B cell (primary cell): ENCODE results near the gene ARIH2. TPM values are rescaled to one million over a fixed set of nuclear protein-coding genes. Genes with fewer than 3 reads are reported as not detected.

Experiments used
- ATAC-seq: fragments of 200-7000 bp; cut with Tn5 transposase; one replicate; pipeline ENCODE4 v1.10.0; 2021; ENCODE audit warnings: low read depth, mild to moderate bottlenecking, moderate number of reproducible peaks, moderate library complexity
- CTCF ChIA-PET: fragments of 350-600 bp; sonication (Branson Sonifier 250); formaldehyde crosslinking; loops from one replicate; lab custom pipeline; 2021; ENCODE audit warnings: antibody characterized with exemption, inconsistent platforms; lab: Charles Lee
- POLR2A ChIA-PET: fragments of 350-600 bp; sonication (Branson Sonifier 250); formaldehyde crosslinking; loops from one replicate; lab custom pipeline; 2021; ENCODE audit warnings: antibody characterized with exemption; lab: Charles Lee
- DNase-seq: peaks from one replicate; pipeline ENCODE4 v3.0.0; 2013
- H2AFZ ChIP-seq: 2 replicates; pipeline ENCODE4 v1.6.1; 2012; ENCODE audit warnings: mild to moderate bottlenecking, low read depth, low read length; ENCODE audit not compliant: insufficient read depth, poor library complexity, severe bottlenecking
- H3K27ac ChIP-seq, 2 donors: 1 replicate in 1 of 2; 2 replicates in 1 of 2; pipeline ENCODE4 v1.5.1; 2012 to 2013; ENCODE audit warnings: low read length in 2 of 2, mild to moderate bottlenecking in 2 of 2, moderate library complexity in 1 of 2
- H3K27me3 ChIP-seq, 4 experiments: fragments of 200-600 bp in 1 of 4; sonication (generic) in 1 of 4; replicated peaks in 1 of 4; 1 replicate in 2 of 4; 2 replicates in 2 of 4; pipeline versions ENCODE4 v1.6.1 to v1.7.0; 2013 to 2016; ENCODE audit warnings: low read length in 3 of 4, mild to moderate bottlenecking in 2 of 4, mixed read lengths in 1 of 4, moderate library complexity in 1 of 4; ENCODE audit not compliant: insufficient read depth in 4 of 4, control insufficient read depth in 3 of 4; ENCODE audit errors: control extremely low read depth in 1 of 4
- H3K36me3 ChIP-seq, 2 experiments: replicated peaks in 1 of 2; 1 replicate in 1 of 2; 2 replicates in 1 of 2; pipeline versions ENCODE4 v1.6.1 to v1.7.1; 2013; ENCODE audit warnings: low read length in 1 of 2; ENCODE audit not compliant: insufficient read depth in 2 of 2, control insufficient read depth in 1 of 2; ENCODE audit errors: control extremely low read depth in 1 of 2, extremely low read depth in 1 of 2
- H3K4me1 ChIP-seq, 2 donors: fragments of 200-600 bp in 1 of 2; sonication (generic) in 1 of 2; 1 replicate in 1 of 2; 2 replicates in 1 of 2; pipeline versions ENCODE4 v1.5.1 to v1.6.1; 2013 to 2017; ENCODE audit warnings: low read length in 2 of 2; ENCODE audit not compliant: control insufficient read depth in 2 of 2, insufficient read depth in 2 of 2
- H3K4me2 ChIP-seq: replicated peaks from 2 replicates; pipeline ENCODE3; 2012; ENCODE audit warnings: mild to moderate bottlenecking, low read depth, low read length; ENCODE audit not compliant: poor library complexity, severe bottlenecking
- H3K4me3 ChIP-seq, 5 experiments: fragments of 200-600 bp in 1 of 5; sonication (generic) in 1 of 5; 1 replicate in 3 of 5; 2 replicates in 2 of 5; pipeline versions ENCODE4 v1.5.1 to v1.7.0; 2011 to 2016; ENCODE audit warnings: low read length in 4 of 5, mild to moderate bottlenecking in 4 of 5, low read depth in 2 of 5, control low read depth in 1 of 5, moderate library complexity in 1 of 5; ENCODE audit not compliant: insufficient read depth in 1 of 5; ENCODE audit errors: control extremely low read depth in 1 of 5, extremely low read depth in 1 of 5
- H3K79me2 ChIP-seq: fragments of 200-600 bp; sonication (generic); one replicate; pipeline ENCODE4 v1.6.0; 2016; ENCODE audit warnings: low read length; ENCODE audit not compliant: control insufficient read depth, insufficient read depth
- H3K9ac ChIP-seq: fragments of 200-600 bp; sonication (generic); 2 replicates; pipeline ENCODE4 v1.6.1; 2017; ENCODE audit warnings: mild to moderate bottlenecking, low read length, moderate library complexity
- H3K9me3 ChIP-seq, 3 donors: one replicate each; pipeline versions ENCODE4 v1.6.1 to v1.7.1; 2013; ENCODE audit warnings: low read length in 2 of 3; ENCODE audit not compliant: control insufficient read depth in 2 of 3, insufficient read depth in 1 of 3; ENCODE audit errors: control extremely low read depth in 1 of 3
- H4K20me1 ChIP-seq: 2 replicates; pipeline ENCODE4 v1.6.0; 2012; ENCODE audit warnings: mild to moderate bottlenecking, low read length; ENCODE audit not compliant: insufficient read depth, control insufficient read depth, poor library complexity, severe bottlenecking
- H3K27ac Mint-ChIP-seq: one replicate; pipeline ENCODE4 v1.8.0; 2021; ENCODE audit warnings: mixed read lengths
- H3K27me3 Mint-ChIP-seq: one replicate; pipeline ENCODE4 v1.8.0; 2021; ENCODE audit warnings: mixed read lengths
- H3K4me1 Mint-ChIP-seq: one replicate; pipeline ENCODE4 v1.8.0; 2021; ENCODE audit warnings: mixed read lengths
- H3K4me3 Mint-ChIP-seq: one replicate; pipeline ENCODE4 v1.8.0; 2021; ENCODE audit warnings: mixed read lengths
- H3K9me3 Mint-ChIP-seq: one replicate; pipeline ENCODE4 v1.8.0; 2022; ENCODE audit warnings: mixed read lengths; ENCODE audit not compliant: insufficient read depth
- CTCF ChIP-seq: fragments of 200-600 bp; IDR thresholded peaks from one replicate; pipeline ENCODE4 v1.8.0; 2022; ENCODE audit warnings: antibody characterized with exemption, mild to moderate bottlenecking
- EZH2 ChIP-seq: IDR thresholded peaks from 2 replicates; pipeline ENCODE4 v1.6.1; 2012; ENCODE audit warnings: borderline replicate concordance, low read depth, mild to moderate bottlenecking, moderate library complexity, low read length; ENCODE audit not compliant: insufficient read depth, poor library complexity, severe bottlenecking
- WGBS: methylation state at CpG from one replicate; pipeline ENCODE4 v1.1.5; 2013; ENCODE audit warnings: missing lambda C conversion rate; ENCODE audit not compliant: insufficient coverage; 5-methylcytosine and 5-hydroxymethylcytosine counted together
- intact Hi-C: fragments of 100-400 bp; cut with micrococcal nuclease; formaldehyde crosslinking; loops from one replicate; pipeline ENCODE4 v1.10.0; 2022
- polyA plus RNA-seq: library from polyadenylated mRNA; depleted of rRNA; stranded (reverse); fragments of >200 nt; gene quantifications from 2 replicates; pipeline ENCODE4 v1.2.3, GENCODE V29; 2012
- total RNA-seq, 2 donors: library from RNA; stranded (reverse); fragments of 120-200 nt in 1 of 2; gene quantifications; 1 replicate in 1 of 2; 2 replicates in 1 of 2; pipeline versions ENCODE4 v1.2.3 to v1.2.4, GENCODE V29; 2013 to 2022

The ARIH2 gene
- total and polyA plus RNA-seq, 2 donors (not counting 1 experiment from before 2014, with no cell fraction given), result 114 to 148 TPM

GRCh38 chr3:48919215-48920138 lies 835 bp downstream of the ARIH2 start:
- intact Hi-C loops, result loop anchor here (2.0 kb wide), 3 partner anchors 101 to 183 kb away; partner anchors contain the start of gene QRICH1
- POLR2A ChIA-PET, result interaction anchor here (0.6 to 2.6 kb wide), 10 partner anchors 15 to 1419 kb away, joined by 3 to 21 read pairs (median 8); partner anchors contain the start of genes IP6K2, NDUFAF3, PRKAR2A and SLC25A20
- DNase-seq, result peak; percentile 74
- Histone ChIP-seq H3K9ac (peak overlapping the region; percentile 90), H2AFZ (peak overlapping the region; percentile 87), H3K4me3 (peak overlapping the region; percentile 76 to 94 (median 83)), H3K27ac (peak overlapping the region; percentile 96 to 99), H3K4me2 (peak overlapping the region; percentile 90), H3K79me2 (peaks cover 55% of the 10 kb centered on the region), H3K9me3 (no peaks in the 10 kb centered on the region), H3K27me3 (no peaks in the 10 kb centered on the region), H3K4me1 (peaks cover 14 to 27% of the 10 kb centered on the region in 2 donors), H3K36me3 (peaks cover 0 to 21% of the 10 kb centered on the region in 2 experiments), H4K20me1 (peaks cover 38% of the 10 kb centered on the region)
- WGBS, result under 1% methylated on average over 46 of the region's 54 CpGs
- Mint-ChIP-seq H3K27ac (peak overlapping the region; percentile 99), H3K9me3 (no peaks in the 10 kb centered on the region), H3K4me3 (peak overlapping the region; percentile 99), H3K4me1 (peaks cover 29% of the 10 kb centered on the region), H3K27me3 (no peaks in the 10 kb centered on the region)
- ATAC-seq, result peak; percentile 20
- CTCF ChIA-PET, result interaction anchor here (0.5 to 2.7 kb wide), 16 partner anchors 19 to 1421 kb away, joined by 3 to 8 read pairs (median 4); partner anchors contain the start of genes DAG1, IP6K2, NCKIPSD and RASSF1
- TF ChIP-seq CTCF (no peak), EZH2 (no peak)
